Fibroblast of gingiva (primary cell): ENCODE results near the gene CELF2.

Source experiments
- DNase-seq: peaks from one replicate; pipeline ENCODE4 v3.0.0-alpha.2; 2011; ENCODE audit warnings: low read depth

Gene CELF2

DNA sequence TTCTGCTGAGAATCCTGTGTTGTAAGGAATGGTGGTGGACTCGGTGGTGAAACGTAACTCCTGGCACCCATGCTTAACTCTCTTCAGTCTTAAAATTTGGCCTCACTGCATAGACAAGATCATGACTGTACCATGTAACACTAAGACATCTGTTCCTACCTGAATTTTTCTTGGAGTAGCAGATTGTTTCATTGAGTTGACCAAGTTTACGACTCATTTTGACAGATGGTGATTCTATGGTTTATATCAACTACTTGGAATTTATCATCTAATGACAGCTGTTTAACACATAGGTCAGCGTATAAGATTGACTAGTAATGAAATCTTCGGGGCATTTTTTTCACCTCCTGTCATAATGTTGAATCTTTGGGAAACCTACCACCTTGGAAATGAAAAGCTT is 184.2 kb downstream of the CELF2 start:
- no peak for DNase-seq

GRCh38 chr10:11204351-11204942 is 186.8 kb downstream of the CELF2 start:
- DNase-seq = no peak

DNA sequence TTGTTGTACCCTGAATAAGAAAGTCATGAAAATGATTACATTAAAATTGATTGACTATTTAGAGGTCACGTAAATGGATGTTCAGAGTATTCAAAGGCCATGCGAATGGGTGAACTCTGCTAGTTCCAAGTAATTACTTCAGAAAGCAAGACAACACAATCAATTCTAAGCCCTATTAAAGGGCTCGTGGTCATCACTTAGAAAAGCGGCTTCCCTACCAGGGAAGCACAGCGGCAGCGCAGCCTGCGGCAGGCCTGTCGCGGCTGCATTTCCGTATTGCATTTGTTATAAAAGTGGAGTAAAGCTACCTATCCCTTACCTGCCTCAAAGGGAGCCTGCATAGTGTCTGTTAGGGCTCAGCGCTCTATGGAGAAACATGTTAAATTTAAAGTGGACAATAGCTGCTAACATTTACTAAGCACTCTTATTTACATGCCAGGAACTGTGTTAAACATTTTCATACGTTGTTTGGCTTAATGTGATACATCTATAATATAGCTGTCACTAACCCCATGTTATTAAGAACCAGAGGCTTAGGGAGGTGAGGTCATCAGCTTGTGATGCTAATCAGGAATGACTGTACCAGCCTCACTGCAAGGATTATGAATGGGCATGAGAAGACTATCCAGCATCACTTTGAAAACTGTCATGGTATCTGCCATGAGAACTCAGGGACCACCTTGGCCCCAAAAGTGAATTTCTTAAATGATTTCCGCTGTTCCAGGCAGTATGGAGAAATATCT is 187.5 kb downstream of the CELF2 start:
- no peak for DNase-seq

DNA sequence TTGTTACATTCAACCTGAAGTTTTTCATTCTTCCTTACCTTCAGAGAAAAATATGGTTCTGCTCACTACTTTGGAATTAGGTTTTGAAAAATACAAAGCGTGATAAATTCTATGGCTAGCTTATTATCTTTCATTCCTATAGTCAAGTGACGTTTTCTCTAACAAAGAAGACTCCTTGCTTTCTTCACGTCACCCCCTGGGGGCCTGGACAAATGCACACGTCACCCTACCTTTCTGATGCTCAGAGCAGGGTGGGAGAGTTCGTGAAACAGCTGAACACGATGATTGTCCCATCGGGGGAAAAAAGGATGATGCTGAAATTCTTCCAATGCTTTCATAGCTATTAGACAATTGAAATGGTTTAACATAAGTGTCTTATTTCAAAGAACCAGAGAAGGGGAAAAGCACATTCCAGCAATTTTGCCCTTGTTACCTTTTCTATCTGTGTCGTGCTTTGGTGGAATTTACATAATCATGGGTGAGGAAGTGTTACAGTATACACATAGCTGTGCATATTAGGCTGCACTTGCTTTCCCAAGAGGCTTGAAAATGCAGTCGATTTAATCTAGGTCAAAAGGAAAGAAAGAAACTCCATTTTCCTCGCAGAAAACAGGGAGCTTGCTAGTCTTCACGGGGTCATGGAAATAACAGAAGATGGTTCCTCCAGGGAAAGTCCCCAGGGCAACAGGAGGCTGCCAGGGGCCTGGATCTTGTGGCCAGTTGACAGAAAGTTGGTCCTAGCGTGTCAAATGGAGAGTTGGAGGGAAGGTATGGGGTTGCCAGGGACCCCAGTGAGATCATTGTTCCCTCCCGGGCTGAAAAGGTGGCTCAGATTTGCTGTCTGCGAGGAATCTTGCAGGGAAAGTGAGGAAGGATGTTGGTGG is 189.2 kb downstream of the CELF2 start:
- DNase-seq = no peak

- no peak for DNase-seq
Measured at GRCh38 chr10:11207560-11207844, 189.8 kb downstream of the CELF2 start.

GRCh38 chr10:11208243-11208642 is 190.6 kb downstream of the CELF2 start:
- no peak for DNase-seq

DNA sequence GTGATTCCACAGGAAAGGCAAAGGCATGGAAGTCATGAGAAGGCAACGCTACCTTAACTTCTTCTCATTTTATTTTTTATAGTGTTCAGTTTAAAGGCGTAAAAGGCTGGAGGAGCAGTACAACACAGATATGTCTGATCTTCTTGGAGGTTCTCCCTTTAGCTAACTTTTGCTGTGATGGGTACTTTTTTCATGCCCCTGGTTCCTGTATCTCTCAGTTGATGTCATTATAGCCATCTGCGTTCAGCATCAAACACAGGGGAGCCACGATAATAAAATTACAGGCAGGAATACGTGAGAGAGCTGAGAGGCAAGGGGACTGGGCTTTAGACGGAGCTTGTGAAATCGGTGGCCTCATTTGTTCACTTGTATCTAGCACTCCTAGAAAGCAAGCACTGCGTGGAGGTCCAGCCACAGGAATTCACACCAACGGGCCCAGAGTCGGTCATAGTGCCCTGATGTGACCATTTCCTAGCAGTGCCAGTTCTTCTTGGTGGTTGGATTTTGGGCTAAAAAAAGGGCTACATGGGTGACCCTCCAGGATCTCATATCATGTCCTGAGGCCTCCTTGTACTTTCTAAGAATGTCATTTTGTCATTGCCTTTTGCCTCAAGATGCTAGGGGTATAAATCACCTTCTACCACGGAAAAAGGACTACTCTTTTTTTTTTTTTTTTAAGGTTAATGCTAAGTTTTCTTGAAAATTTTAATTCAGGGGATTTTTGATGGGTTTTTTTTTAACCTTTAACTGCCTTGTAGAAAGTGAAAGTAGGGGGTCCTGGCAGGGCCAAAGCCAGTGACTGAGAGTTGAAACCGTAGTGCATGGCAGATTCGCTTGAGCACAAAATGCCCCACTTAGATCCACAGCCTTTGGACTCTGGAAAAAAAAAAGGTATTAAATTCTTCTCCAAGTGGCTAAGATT is 191.5 kb downstream of the CELF2 start:
- no peak for DNase-seq

DNA sequence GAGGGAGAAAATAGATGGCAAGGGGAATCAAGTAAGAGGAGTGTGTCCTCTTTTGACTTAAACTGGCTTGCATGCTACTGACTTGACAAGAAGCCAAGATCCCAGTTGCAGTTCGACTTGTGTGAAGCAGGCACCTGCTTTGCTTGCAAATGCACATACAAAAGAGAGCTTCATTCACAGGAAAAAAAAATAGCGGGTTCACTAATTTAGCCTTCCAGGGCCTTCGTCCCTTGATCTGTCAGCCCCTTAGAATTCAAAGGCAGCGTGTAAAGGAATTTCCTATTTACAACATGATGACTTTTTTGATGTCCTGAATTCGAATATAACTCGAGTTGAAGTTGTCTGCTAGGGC is 192.1 kb downstream of the CELF2 start:
- DNase-seq = no peak

DNA sequence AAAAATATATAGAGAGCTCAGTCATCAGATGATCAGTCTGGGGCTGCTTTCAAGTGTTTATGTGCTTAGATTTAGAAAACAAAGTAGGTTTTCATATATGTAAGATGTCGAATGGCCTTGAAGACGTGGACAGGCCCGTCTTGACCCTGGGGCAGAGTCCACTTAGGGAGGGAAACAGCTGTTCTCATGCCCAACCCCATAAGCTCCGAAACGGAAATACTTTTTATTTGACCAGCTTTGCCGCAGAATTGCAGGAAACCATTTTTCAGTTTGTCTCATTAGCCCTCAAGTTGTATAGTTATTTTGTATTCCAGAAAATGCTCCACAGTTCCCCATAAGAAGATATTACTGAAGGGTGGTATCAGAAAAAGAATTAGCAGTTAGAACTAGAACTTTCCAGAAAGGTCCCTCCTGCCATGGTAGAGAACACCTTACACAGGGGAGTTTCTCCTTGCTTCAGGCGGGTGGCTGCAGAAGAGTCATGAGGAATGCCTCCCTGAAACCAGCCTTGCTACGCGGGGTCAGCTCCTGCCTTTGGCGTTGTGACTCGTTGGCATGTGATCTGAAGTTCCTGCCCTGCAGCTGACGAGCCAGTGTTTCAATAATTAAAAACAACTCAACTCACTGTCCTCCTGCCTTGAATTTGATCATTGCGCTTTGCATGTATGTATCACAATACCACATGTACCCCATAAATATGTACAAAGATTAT is 192.7 kb downstream of the CELF2 start:
- DNase-seq = no peak

- no peak for DNase-seq
Measured at GRCh38 chr10:11212288-11213085, 194.8 kb downstream of the CELF2 start.

- DNase-seq = no peak
Measured at GRCh38 chr10:11213137-11213536, 195.5 kb downstream of the CELF2 start.

GRCh38 chr10:11214407-11214806 is 196.7 kb downstream of the CELF2 start:
- no peak for DNase-seq

DNA sequence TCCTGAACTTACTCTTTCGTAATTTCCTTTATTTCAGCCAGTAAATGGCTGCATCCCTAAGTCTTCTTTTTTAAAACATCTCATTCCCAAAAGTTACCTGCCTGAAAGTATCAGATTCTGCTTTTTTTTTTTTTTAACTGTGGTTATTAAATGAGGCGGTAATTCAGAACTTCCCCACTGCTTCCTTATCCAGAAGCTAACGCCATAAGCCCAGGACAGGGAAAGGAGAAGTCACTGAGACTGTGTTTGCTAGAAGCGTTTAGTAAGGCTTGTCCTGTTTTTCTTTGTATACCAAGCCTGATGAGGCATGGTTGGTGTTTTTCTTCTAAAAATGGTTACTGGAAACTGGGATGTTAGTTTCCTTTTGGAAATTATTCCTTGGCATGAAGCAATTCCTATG is 197.8 kb downstream of the CELF2 start:
- no peak for DNase-seq

DNA sequence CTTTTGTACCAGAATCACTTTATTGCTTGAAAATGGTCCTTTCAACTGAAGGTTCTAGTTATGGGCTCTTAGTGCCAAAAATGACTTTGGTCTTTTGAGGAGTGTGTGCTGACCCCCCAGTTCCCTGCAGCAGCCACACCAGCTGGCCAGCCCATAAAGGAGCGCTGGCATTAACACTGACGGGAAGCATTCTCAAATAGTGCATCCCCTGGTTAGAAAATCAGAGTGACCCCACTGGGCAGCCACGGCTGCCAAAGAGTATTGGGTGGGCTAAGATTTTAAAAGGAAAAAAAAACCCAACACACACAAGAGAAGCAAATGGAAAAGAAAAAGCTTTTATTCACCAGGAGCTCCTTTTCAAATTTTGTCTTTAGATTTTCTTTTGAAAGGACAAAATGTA is 199.8 kb downstream of the CELF2 start:
- no peak for DNase-seq

- DNase-seq = no peak
Measured at GRCh38 chr10:11218395-11218794, 200.7 kb downstream of the CELF2 start.

GRCh38 chr10:11219431-11219830 is 201.8 kb downstream of the CELF2 start:
- no peak for DNase-seq

DNA sequence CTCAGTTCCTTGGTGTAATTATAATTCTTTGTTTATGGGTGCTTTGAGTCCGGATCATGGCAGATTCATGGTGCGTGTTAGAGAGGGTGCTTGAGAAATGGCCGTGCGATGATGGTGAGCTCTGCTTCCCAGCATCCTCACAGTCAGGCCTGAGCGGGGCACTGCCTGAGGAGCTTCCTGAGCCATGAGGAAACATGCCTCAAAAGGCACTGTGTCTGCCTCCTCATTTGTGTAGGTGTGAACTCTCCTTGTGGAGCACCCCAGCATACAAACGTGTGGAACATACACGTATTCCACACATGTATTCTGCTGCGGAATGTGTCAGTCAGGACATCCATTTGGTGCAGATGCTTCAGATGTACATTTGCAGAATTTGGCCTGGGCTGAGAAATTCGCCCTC is 205.4 kb downstream of the CELF2 start:
- DNase-seq = no peak

- no peak for DNase-seq
Measured at GRCh38 chr10:11223507-11224140, 206.0 kb downstream of the CELF2 start.

DNA sequence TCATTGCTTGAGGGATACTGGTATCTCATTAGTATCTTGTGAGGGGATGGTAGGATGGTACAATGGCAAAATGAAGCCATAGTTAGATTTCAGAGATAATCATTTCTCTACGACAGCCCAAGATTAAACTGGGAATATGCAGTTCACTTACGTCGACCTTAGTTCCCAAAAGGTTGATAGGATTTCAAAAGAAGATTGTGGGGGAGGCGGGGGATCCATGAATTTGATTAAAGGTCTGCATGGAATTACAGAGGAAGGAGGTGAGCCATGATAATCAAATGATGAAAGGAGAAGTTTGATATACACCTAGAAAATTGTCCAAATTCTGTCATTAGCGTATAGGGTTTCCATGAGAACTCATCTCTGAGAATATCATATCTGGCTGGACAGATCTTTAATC is 206.6 kb downstream of the CELF2 start:
- no peak for DNase-seq

DNA sequence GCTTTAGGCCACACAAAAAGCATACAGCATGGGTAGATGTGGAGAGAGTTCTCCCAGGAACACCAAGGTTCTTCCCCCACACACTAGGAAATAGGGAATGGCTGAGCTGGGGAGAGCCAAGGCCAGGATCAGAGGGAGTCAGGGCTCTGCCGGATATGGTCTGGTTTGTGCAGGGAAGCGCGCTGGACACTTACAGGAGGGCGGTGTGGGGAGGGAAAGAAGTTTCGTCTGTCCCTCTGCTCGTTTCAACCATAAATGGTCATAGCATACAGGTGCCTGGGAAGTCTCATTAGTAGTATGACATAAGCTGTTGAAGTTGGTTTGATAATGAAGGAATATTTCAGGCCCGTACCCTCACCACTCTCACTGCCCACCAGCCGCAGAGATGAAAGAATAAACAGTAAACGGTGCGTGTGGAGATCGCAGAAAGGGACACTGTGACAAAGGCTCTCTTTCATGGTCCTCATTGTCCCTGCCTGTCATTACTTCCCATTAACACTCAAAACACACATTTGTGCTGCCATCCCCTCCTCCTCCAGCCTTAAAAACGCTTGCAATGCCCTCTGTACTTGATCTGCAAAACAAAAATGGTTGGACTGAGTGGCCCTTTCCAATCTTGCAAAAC is 207.2 kb downstream of the CELF2 start:
- DNase-seq = no peak
